Upper lobe of left lung (tissue), 6 donors: Measurements from ENCODE around the gene ANKRD63. TPM values are rescaled to one million over a fixed set of nuclear protein-coding genes. Genes with fewer than 3 reads are reported as not detected.

Experiments used
- ATAC-seq, 2 donors: fragments of 200-7000 bp; cut with Tn5 transposase; one replicate each; pipeline ENCODE4 v1.9.1; 2022; ENCODE audit warnings: mild to moderate bottlenecking in 2 of 2, moderate library complexity in 2 of 2; ENCODE audit not compliant: low FRiP score in 2 of 2
- DNase-seq, 2 donors: peaks; one replicate each; pipeline ENCODE4 v3.0.0-alpha.2; 2019 to 2020
- H3K27ac ChIP-seq, 4 donors: fragments of 200-600 bp; sonication (generic); one replicate each; pipeline ENCODE4 v1.5.1; 2016 to 2019
- H3K27me3 ChIP-seq, 4 donors: fragments of 200-600 bp; sonication (generic); one replicate each; pipeline ENCODE4 v1.5.1; 2017 to 2019
- H3K36me3 ChIP-seq, 4 donors: fragments of 200-600 bp; sonication (generic); one replicate each; pipeline ENCODE4 v1.5.1; 2016 to 2019
- H3K4me1 ChIP-seq, 4 donors: fragments of 200-600 bp; sonication (generic); one replicate each; pipeline ENCODE4 v1.5.1; 2018 to 2019
- H3K4me3 ChIP-seq, 4 donors: fragments of 200-600 bp; sonication (generic); one replicate each; pipeline ENCODE4 v1.5.1; 2017 to 2019; ENCODE audit warnings: mild to moderate bottlenecking in 2 of 4, moderate library complexity in 1 of 4
- H3K9me3 ChIP-seq, 4 donors: fragments of 200-600 bp; sonication (generic); one replicate each; pipeline ENCODE4 v1.5.1; 2018 to 2019
- CTCF ChIP-seq, 6 experiments: fragments of 450-650 bp in 4 of 6; fragments of 200-600 bp in 2 of 6; sonication (generic) in 2 of 6; IDR thresholded peaks; one replicate each; pipeline ENCODE4 v1.5.1; 2016 to 2019; ENCODE audit warnings: antibody characterized with exemption in 6 of 6
- EP300 ChIP-seq, 4 donors: sonication (generic); formaldehyde crosslinking; IDR thresholded peaks; one replicate each; pipeline ENCODE4 v1.5.1; 2017; ENCODE audit warnings: antibody characterized with exemption in 4 of 4, control low read depth in 2 of 4
- POLR2A ChIP-seq, 4 donors: fragments of 450-650 bp; IDR thresholded peaks; one replicate each; pipeline ENCODE4 v1.5.1; 2016 to 2017; ENCODE audit warnings: antibody characterized with exemption in 4 of 4, mild to moderate bottlenecking in 2 of 4
- POLR2AphosphoS5 ChIP-seq, 2 donors: sonication (generic); formaldehyde crosslinking; IDR thresholded peaks; one replicate each; pipeline ENCODE4 v1.5.1; 2017; ENCODE audit warnings: antibody characterized with exemption in 2 of 2
- WGBS, 2 donors: methylation state at CpG; one replicate each; pipeline ENCODE4 v1.1.5; 2017 to 2018; 5-methylcytosine and 5-hydroxymethylcytosine counted together
- total RNA-seq, 6 donors: library from RNA; depleted of rRNA in 4 of 6; stranded (reverse); fragments of >200 nt in 4 of 6; gene quantifications; one replicate each; pipeline versions ENCODE4 v1.1.0 to v1.2.1, GENCODE V29; 2016 to 2021
- donor health status: DM: no; HTN: no; CAD: no; lungs with moderate emphysema.
- donor health status: DM: no; HTN: yes; CAD: no; lungs with severe emphysema.

Gene ANKRD63
- total RNA-seq, 6 donors from 2014 or later, result 5.2 TPM; not detected in 5

- DNase-seq (peak in 1 of 2 donors; percentile 79), ATAC-seq (no peak)
- no peak for TF ChIP-seq POLR2A (IDR thresholded peaks at IDR 0.05)
- TF ChIP-seq EP300 (IDR thresholded peaks at IDR 0.05), result no peak
- TF ChIP-seq POLR2AphosphoS5 (IDR thresholded peaks at IDR 0.05), result no peak
- no peak for TF ChIP-seq CTCF (IDR thresholded peaks at IDR 0.05)
- Histone ChIP-seq H3K27me3 (no peaks in the 10 kb centered on the region), H3K36me3 (no peaks in the 10 kb centered on the region), H3K9me3 (no peaks in the 10 kb centered on the region), H3K4me1 (peaks cover 0 to 9% (median 1%) of the 10 kb centered on the region in 4 donors), H3K27ac (no peak overlapping the region), H3K4me3 (no peak overlapping the region)
- WGBS, 2 donors, result 89 to 92% methylated on average over 11 to 20 of the region's 25 CpGs
Observed at GRCh38 chr15:40271685-40272484, 11.0 kb downstream of the ANKRD63 start.

GRCh38 chr15:40270246-40270995, 12.4 kb downstream of the ANKRD63 start:
- DNase-seq, result no peak
- WGBS, 2 donors, result 79 to 87% methylated on average over 7 to 11 of the region's 11 CpGs
- TF ChIP-seq POLR2A (IDR thresholded peaks at IDR 0.05), result no peak
- peaks cover 0 to 5% (median 1%) of the 10 kb centered on the region in 4 donors for H3K4me1 ChIP-seq
- H3K9me3 ChIP-seq, result no peaks in the 10 kb centered on the region
- H3K27me3 ChIP-seq, result no peaks in the 10 kb centered on the region
- H3K36me3 ChIP-seq, result no peaks in the 10 kb centered on the region
- no peak overlapping the region for H3K27ac ChIP-seq
- H3K4me3 ChIP-seq, result no peak overlapping the region
- no peak for ATAC-seq

- Histone ChIP-seq H3K27ac (no peak overlapping the region), H3K4me3 (no peak overlapping the region), H3K36me3 (no peaks in the 10 kb centered on the region), H3K4me1 (peaks cover 0 to 3% (median 1%) of the 10 kb centered on the region in 4 donors), H3K9me3 (no peaks in the 10 kb centered on the region), H3K27me3 (no peaks in the 10 kb centered on the region)
- DNase-seq (no peak), ATAC-seq (no peak)
- TF ChIP-seq POLR2AphosphoS5 (IDR thresholded peaks at IDR 0.05) (no peak), EP300 (IDR thresholded peaks at IDR 0.05) (no peak)
- 79 to 88% methylated on average over 3 to 4 of the region's 4 CpGs for whole genome bisulfite sequencing, 2 donors
Observed at GRCh38 chr15:40269604-40270003, 13.3 kb downstream of the ANKRD63 start.

GRCh38 chr15:40267670-40268069, 15.2 kb downstream of the ANKRD63 start:
- ATAC-seq, result no peak
- Histone ChIP-seq H3K27ac (no peak overlapping the region), H3K9me3 (no peaks in the 10 kb centered on the region), H3K4me1 (peaks cover 0 to 14% (median 4%) of the 10 kb centered on the region in 4 donors), H3K4me3 (no peak overlapping the region), H3K36me3 (no peaks in the 10 kb centered on the region), H3K27me3 (no peaks in the 10 kb centered on the region)
- TF ChIP-seq CTCF (IDR thresholded peaks at IDR 0.05) (no peak), POLR2AphosphoS5 (IDR thresholded peaks at IDR 0.05) (no peak), EP300 (IDR thresholded peaks at IDR 0.05) (no peak), POLR2A (IDR thresholded peaks at IDR 0.05) (no peak)
- DNase-seq, result no peak
- WGBS, 2 donors, result 71 to 95% methylated on average over 4 of the region's 4 CpGs

GRCh38 chr15:40266828-40267304, 16.0 kb downstream of the ANKRD63 start:
- H3K4me3 ChIP-seq, result no peak overlapping the region
- no peak overlapping the region for H3K27ac ChIP-seq
- H3K36me3 ChIP-seq, result no peaks in the 10 kb centered on the region
- no peaks in the 10 kb centered on the region for H3K27me3 ChIP-seq
- H3K9me3 ChIP-seq, result no peaks in the 10 kb centered on the region
- ATAC-seq (peak; percentile 69 to 90), DNase-seq (peak in 1 of 2 donors; percentile 92)
- TF ChIP-seq POLR2AphosphoS5 (IDR thresholded peaks at IDR 0.05), result peak in 1 of 2 donors; percentile 23
- TF ChIP-seq POLR2A (IDR thresholded peaks at IDR 0.05), result no peak
- no peak for TF ChIP-seq CTCF (IDR thresholded peaks at IDR 0.05)
- no peak for TF ChIP-seq EP300 (IDR thresholded peaks at IDR 0.05)
- WGBS, 2 donors, result 47 to 61% methylated on average over 7 of the region's 7 CpGs
- peaks cover 0 to 17% (median 4%) of the 10 kb centered on the region in 4 donors for H3K4me1 ChIP-seq
